Right lobe of liver (tissue), 6 donors: ENCODE results near the gene NMRAL1. TPM values are rescaled to one million over a fixed set of nuclear protein-coding genes. Genes with fewer than 3 reads are reported as not detected.

ENCODE experiments used
- ATAC-seq, 4 donors: fragments of 200-7000 bp; cut with Tn5 transposase; one replicate each; pipeline ENCODE4 v1.9.1; 2020; ENCODE audit warnings: mild to moderate bottlenecking in 4 of 4, moderate library complexity in 4 of 4
- DNase-seq, 3 donors: peaks; one replicate each; pipeline ENCODE4 v3.0.0-alpha.2; 2020
- H3K27ac ChIP-seq, 3 donors: fragments of 200-600 bp; one replicate each; pipeline ENCODE4 v1.8.0; 2022
- H3K27me3 ChIP-seq, 2 donors: fragments of 200-600 bp; one replicate each; pipeline ENCODE4 v1.8.0; 2022
- H3K36me3 ChIP-seq, 4 donors: fragments of 200-600 bp; sonication (generic) in 1 of 4; one replicate each; pipeline versions ENCODE4 v1.5.1 to v1.8.0; 2017 to 2022; ENCODE audit warnings: control low read depth in 1 of 4
- H3K4me1 ChIP-seq, 4 donors: fragments of 200-600 bp; sonication (generic) in 1 of 4; one replicate each; pipeline versions ENCODE4 v1.5.1 to v1.8.0; 2017 to 2022; ENCODE audit warnings: control low read depth in 1 of 4
- H3K4me3 ChIP-seq, 3 donors: fragments of 200-600 bp; one replicate each; pipeline ENCODE4 v1.8.0; 2022
- H3K9me3 ChIP-seq, 4 donors: fragments of 200-600 bp; sonication (generic) in 1 of 4; one replicate each; pipeline versions ENCODE4 v1.5.1 to v1.8.0; 2017 to 2022; ENCODE audit warnings: control low read depth in 1 of 4
- CTCF ChIP-seq, 4 donors: fragments of 200-600 bp in 3 of 4; fragments of 450-650 bp in 1 of 4; IDR thresholded peaks; one replicate each; pipeline versions ENCODE4 v1.5.1 to v1.8.0; 2016 to 2022; ENCODE audit warnings: antibody characterized with exemption in 4 of 4, mild to moderate bottlenecking in 2 of 4
- POLR2A ChIP-seq: fragments of 450-650 bp; IDR thresholded peaks from one replicate; pipeline ENCODE4 v1.6.1; 2017; ENCODE audit warnings: antibody characterized with exemption, mild to moderate bottlenecking
- WGBS: methylation state at CpG from one replicate; pipeline ENCODE4 v1.1.6; 2018; ENCODE audit warnings: low coverage, low lambda C conversion rate; ENCODE audit not compliant: insufficient coverage; ENCODE audit errors: missing lambda C conversion rate; 5-methylcytosine and 5-hydroxymethylcytosine counted together
- intact Hi-C, 2 donors: fragments of 100-400 bp; cut with DNase I; formaldehyde crosslinking; loops; one replicate each; pipeline versions ENCODE4 v1.11.2 to v1.14.1; 2022
- total RNA-seq, 6 experiments: library from RNA; depleted of rRNA in 2 of 6; stranded (reverse); fragments of >200 nt in 2 of 6; fragmentation: NEBNext Ultra II Directional in 3 of 6; extraction: Animal tissue kit (Norgen Biotek cat#: 25700) in 3 of 6; gene quantifications; one replicate each; pipeline versions ENCODE4 v1.1.0 to v1.2.4, GENCODE V29; 2016 to 2023
- donor health status: DM: no; HTN: yes; CAD: no.
- donor health status: DM: no; HTN: no; CAD: no.
- donor health status: DM: no; HTN: no; CAD: no.
- donor health status: DM: no; HTN: yes; CAD: no.
- donor health status: DM: no; HTN: yes; CAD: no.

The NMRAL1 gene
- total RNA-seq, 6 experiments from 2014 or later: 19.9 to 44.0 (median 35.5) TPM

- H3K4me3 ChIP-seq: no peak overlapping the region
- ATAC-seq: no peak
- no peaks in the 10 kb centered on the region for H3K9me3 ChIP-seq
- no peaks in the 10 kb centered on the region for H3K27me3 ChIP-seq
- 89% methylated on average over 3 of the region's 4 CpGs for WGBS
- peaks cover 0 to 14% (median 8%) of the 10 kb centered on the region in 4 donors for H3K4me1 ChIP-seq
- TF ChIP-seq CTCF (IDR thresholded peaks at IDR 0.05): no peak
- TF ChIP-seq POLR2A: no peak
- DNase-seq: no peak
- intact Hi-C loops: no loop called here
- peaks cover 0 to 7% (median 3%) of the 10 kb centered on the region in 4 donors for H3K36me3 ChIP-seq
- H3K27ac ChIP-seq: no peak overlapping the region
These were observed 21.9 kb upstream of the NMRAL1 start for GRCh38 chr16:4496305-4496704.

GRCh38 chr16:4495766-4496165 lies 21.3 kb upstream of the NMRAL1 start:
- DNase-seq (no peak), ATAC-seq (no peak)
- WGBS: 92% methylated on average over 2 of the region's 2 CpGs
- intact Hi-C loops: no loop called here
- Histone ChIP-seq H3K9me3 (no peaks in the 10 kb centered on the region), H3K27me3 (no peaks in the 10 kb centered on the region), H3K4me3 (no peak overlapping the region), H3K36me3 (peaks cover 0 to 7% (median 3%) of the 10 kb centered on the region in 4 donors), H3K4me1 (peaks cover 0 to 9% (median 6%) of the 10 kb centered on the region in 4 donors), H3K27ac (no peak overlapping the region)
- TF ChIP-seq POLR2A (no peak), CTCF (IDR thresholded peaks at IDR 0.05) (no peak)

- Histone ChIP-seq H3K27me3 (no peaks in the 10 kb centered on the region), H3K36me3 (peaks cover 0 to 7% (median 3%) of the 10 kb centered on the region in 4 donors), H3K27ac (no peak overlapping the region), H3K4me1 (peaks cover 0 to 2% (median 0%) of the 10 kb centered on the region in 4 donors), H3K9me3 (no peaks in the 10 kb centered on the region), H3K4me3 (no peak overlapping the region)
- ATAC-seq: no peak
- intact Hi-C loops: no loop called here
- no peak for DNase-seq
- TF ChIP-seq CTCF (IDR thresholded peaks at IDR 0.05): no peak
- TF ChIP-seq POLR2A: no peak
- 77% methylated on average over 6 of the region's 6 CpGs for WGBS
These were observed 20.5 kb upstream of the NMRAL1 start for GRCh38 chr16:4494746-4495490.

GRCh38 chr16:4491898-4492297 lies 17.5 kb upstream of the NMRAL1 start:
- 98% methylated on average over 4 of the region's 4 CpGs for WGBS

More at GRCh38 chr16:4491898-4492297, 17.5 kb upstream of the NMRAL1 start:
- intact Hi-C loops: no loop called here
- Histone ChIP-seq H3K27ac (no peak overlapping the region), H3K4me3 (no peak overlapping the region), H3K4me1 (peaks cover 0 to 32% (median 13%) of the 10 kb centered on the region in 4 donors), H3K9me3 (no peaks in the 10 kb centered on the region), H3K36me3 (peaks cover 0 to 6% (median 3%) of the 10 kb centered on the region in 4 donors), H3K27me3 (no peaks in the 10 kb centered on the region)
- TF ChIP-seq POLR2A: no peak
- TF ChIP-seq CTCF (IDR thresholded peaks at IDR 0.05): no peak
- ATAC-seq: no peak
- DNase-seq: no peak
